Measurements from ENCODE around the gene CRELD2. TPM values are rescaled to one million over a fixed set of nuclear protein-coding genes. Genes with fewer than 3 reads are reported as not detected.

CRELD2 gene
- total and polyA plus RNA-seq, 2 experiments from 2014 or later: 35.7 to 47.7 TPM

- H3K4me2 ChIP-seq: peak overlapping the region; percentile 83
- peaks cover 5% of the 10 kb centered on the region; the same call in 2 of the 3 replicates for H3K4me1 Mint-ChIP-seq
- H3K36me3 ChIP-seq (ENCODE audit: insufficient read depth): no peaks in the 10 kb centered on the region
- no peaks in the 10 kb centered on the region for H3K79me2 ChIP-seq (replicated peaks; ENCODE audit: insufficient read depth)
- no peaks in the 10 kb centered on the region for H4K20me1 ChIP-seq (replicated peaks; ENCODE audit: insufficient read depth)
- DNase-seq (ENCODE audit: low spot score): peak; percentile 79
- H3K4me1 ChIP-seq (ENCODE audit: insufficient read depth): peaks cover 10% of the 10 kb centered on the region; the same call in 1 of the 2 replicates
- no peak overlapping the region for H3K27ac ChIP-seq (ENCODE audit: low read depth)
- peak; percentile 47; the same call in 1 of the 2 replicates for TF ChIP-seq POLR2AphosphoS5 (IDR thresholded peaks at IDR 0.05; ENCODE audit: low read depth)
- no peak for TF ChIP-seq CTCF (conservative IDR thresholded peaks at IDR 0.05; ENCODE audit: low read depth in 2 of 2)
- H3K27me3 Mint-ChIP-seq (ENCODE audit: insufficient read depth, low read depth, poor library complexity): peaks cover 6% of the 10 kb centered on the region
- H3K27me3 ChIP-seq (ENCODE audit: insufficient read depth): no peaks in the 10 kb centered on the region
- 0 out of 2 replicates have a peak overlapping the region, but pooled peaks have one; percentile 72 for H2AFZ ChIP-seq
- peak overlapping the region; percentile 62 for H3K4me3 Mint-ChIP-seq
- no peak overlapping the region for H3K27ac Mint-ChIP-seq
- H3K9me2 ChIP-seq (ENCODE audit: insufficient read depth): no peaks in the 10 kb centered on the region
- H3K4me3 ChIP-seq: peak overlapping the region; percentile 63
- ATAC-seq: peak; percentile 74
- peaks cover 3% of the 10 kb centered on the region; the same call in 1 of the 3 replicates for H3K36me3 Mint-ChIP-seq (ENCODE audit: low read depth)
- H3K9me3 Mint-ChIP-seq: peaks cover 8% of the 10 kb centered on the region; the same call in 2 of the 3 replicates
- H3F3A ChIP-seq (replicated peaks; ENCODE audit: low read depth): no peaks in the 10 kb centered on the region
These were observed 17.9 kb downstream of the CRELD2 start for GRCh38 chr22:49936018-49936972.

- no peaks in the 10 kb centered on the region for H3F3A ChIP-seq (replicated peaks; ENCODE audit: low read depth)
- H3K4me2 ChIP-seq: peak overlapping the region; percentile 83
- no peaks in the 10 kb centered on the region for H4K20me1 ChIP-seq (replicated peaks; ENCODE audit: insufficient read depth)
- no peak overlapping the region for H3K27ac Mint-ChIP-seq
- peaks cover 5% of the 10 kb centered on the region; the same call in 2 of the 3 replicates for H3K4me1 Mint-ChIP-seq
- no peaks in the 10 kb centered on the region for H3K79me2 ChIP-seq (replicated peaks; ENCODE audit: insufficient read depth)
- peaks cover 8% of the 10 kb centered on the region; the same call in 2 of the 3 replicates for H3K9me3 Mint-ChIP-seq
- DNase-seq (ENCODE audit: low spot score) (no peak), ATAC-seq (no peak)
- no peaks in the 10 kb centered on the region for H3K36me3 ChIP-seq (ENCODE audit: insufficient read depth)
- H3K4me1 ChIP-seq (ENCODE audit: insufficient read depth): peaks cover 10% of the 10 kb centered on the region; the same call in 1 of the 2 replicates
- peaks cover 5% of the 10 kb centered on the region for H3K27me3 Mint-ChIP-seq (ENCODE audit: insufficient read depth, low read depth, poor library complexity)
- peak overlapping the region; percentile 63; the same call in 1 of the 2 replicates for H3K4me3 ChIP-seq
- peak overlapping the region; percentile 62 for H3K4me3 Mint-ChIP-seq
- H3K36me3 Mint-ChIP-seq (ENCODE audit: low read depth): peaks cover 3% of the 10 kb centered on the region; the same call in 1 of the 3 replicates
- no peak overlapping the region for H2AFZ ChIP-seq
- no peak overlapping the region for H3K27ac ChIP-seq (ENCODE audit: low read depth)
- TF ChIP-seq STAT1 (IDR thresholded peaks at IDR 0.05; ENCODE audit: unreplicated experiment) (no peak), NANOG (IDR thresholded peaks at IDR 0.05; ENCODE audit: borderline replicate concordance) (no peak), ZNF331 (CRISPR knock-in tag; IDR thresholded peaks at IDR 0.05; ENCODE audit: low read depth) (no peak), POLR2AphosphoS5 (IDR thresholded peaks at IDR 0.05; ENCODE audit: low read depth) (no peak), ZNF462 (CRISPR knock-in tag; IDR thresholded peaks at IDR 0.05) (no peak)
- H3K27me3 ChIP-seq (ENCODE audit: insufficient read depth): no peaks in the 10 kb centered on the region
- H3K9me2 ChIP-seq (ENCODE audit: insufficient read depth): no peaks in the 10 kb centered on the region
These were observed 18.7 kb downstream of the CRELD2 start for GRCh38 chr22:49936973-49937757.

Data from GM23338 (cell line).